ENCODE measurements around the gene GPX1. TPM values are rescaled to one million over a fixed set of nuclear protein-coding genes. Genes with fewer than 3 reads are reported as not detected.

GPX1 gene
- total and polyA plus RNA-seq, 2 of the 8 experiments (the other 6 are each of a cell fraction or from before 2014, with no cell fraction given): 250 to 757 TPM

DNA sequence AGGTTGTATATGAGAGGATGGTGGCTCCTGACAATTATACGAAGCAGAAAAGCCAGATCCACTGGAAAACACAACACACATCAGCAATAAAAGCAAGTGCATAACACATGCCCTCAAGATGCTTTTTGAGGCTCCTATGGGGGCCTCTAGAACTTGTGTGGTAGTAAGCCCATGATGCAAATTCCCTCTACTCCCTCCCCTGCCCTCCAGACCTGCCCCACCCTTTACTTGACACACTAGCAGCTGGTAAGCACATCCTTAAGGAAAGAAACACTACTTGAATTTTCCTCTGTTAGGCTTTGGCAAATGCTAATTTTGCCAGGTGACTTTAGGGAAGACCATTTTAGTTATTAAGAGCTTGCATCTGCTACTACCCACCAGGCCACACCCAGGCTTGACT, 47.5 kb downstream of the GPX1 start:
- DNase-seq (ENCODE audit: low read depth in 1 of 2, low spot score in 2 of 2) (no peak), FAIRE-seq (no peak)
- Histone ChIP-seq H3K27ac (ENCODE audit: low read depth, low read length) (no peak overlapping the region), H4K20me1 (replicated peaks in 1 of 2; ENCODE audit: control insufficient read depth in 1 of 2, insufficient read depth in 2 of 2, low read length in 2 of 2) (no peaks in the 10 kb centered on the region), H3K79me2 (ENCODE audit: control insufficient read depth in 1 of 2, insufficient read depth in 2 of 2, low read length in 2 of 2) (no peaks in the 10 kb centered on the region), H3K4me1 (replicated peaks in 1 of 4; ENCODE audit: control insufficient read depth in 3 of 4, insufficient read depth in 4 of 4, low read length in 3 of 4) (no peaks in the 10 kb centered on the region), H3K23me2 (ENCODE audit: low read depth, low read length) (no peaks in the 10 kb centered on the region), H4K5ac (ENCODE audit: insufficient read length, low read depth, low read length) (no peak overlapping the region), H3K36me3 (ENCODE audit: control insufficient read depth in 2 of 4, insufficient read depth in 4 of 4, low read length in 3 of 4) (peaks cover 2 to 8% (median 4%) of the 10 kb centered on the region in 4 experiments; a peak in 6 of 8 replicates), H3K79me1 (ENCODE audit: low read depth, low read length) (no peaks in the 10 kb centered on the region), H2BK15ac (ENCODE audit: low read length) (no peak overlapping the region), H3K4me2 (ENCODE audit: insufficient read depth in 1 of 2, low read depth in 2 of 2, low read length in 2 of 2) (no peak overlapping the region), H3K4me3 (ENCODE audit: extremely low read depth in 1 of 4, insufficient read depth in 2 of 4, low read depth in 3 of 4, low read length in 4 of 4) (no peak overlapping the region), H3K9me3 (ENCODE audit: insufficient read depth in 2 of 2, low read depth in 1 of 2, low read length in 1 of 2) (no peaks in the 10 kb centered on the region), H4K91ac (replicated peaks; ENCODE audit: insufficient read length, low read length) (no peak overlapping the region), H3K9ac (replicated peaks in 1 of 4; ENCODE audit: extremely low read depth in 1 of 4, low read depth in 3 of 4, low read length in 3 of 4) (no peak overlapping the region), H3K14ac (ENCODE audit: insufficient read length) (no peak overlapping the region), H4K8ac (ENCODE audit: extremely low read depth, insufficient read depth, low read length) (no peak overlapping the region), H2BK12ac (ENCODE audit: low read depth, low read length) (no peak overlapping the region), H3K18ac (ENCODE audit: extremely low read depth, low read length) (no peak overlapping the region), H3K23ac (ENCODE audit: insufficient read length) (no peak overlapping the region), H3K4ac (replicated peaks; ENCODE audit: insufficient read length, low read depth, low read length) (no peak overlapping the region), H2AK5ac (ENCODE audit: low read depth, low read length) (no peak overlapping the region), H2BK120ac (replicated peaks; ENCODE audit: low read depth, low read length) (no peak overlapping the region), H3K27me3 (replicated peaks in 1 of 4; ENCODE audit: control insufficient read depth in 3 of 4, extremely low read depth in 1 of 4, insufficient read depth in 3 of 4, low read length in 3 of 4) (no peaks in the 10 kb centered on the region), H2AFZ (ENCODE audit: low read length) (no peak overlapping the region), H3K56ac (replicated peaks; ENCODE audit: insufficient read length, low read depth, low read length) (no peak overlapping the region), H2BK20ac (ENCODE audit: low read length) (no peak overlapping the region), H2BK5ac (ENCODE audit: low read depth, low read length) (no peak overlapping the region)
- POLR2A ChIA-PET (ENCODE audit: partially characterized antibody): no interaction called here
- 100% methylated on average over 1 of the region's 1 CpG; no CpG with 5 or more reads in 1 of the 2 experiments for WGBS, 2 experiments (ENCODE audit: extremely low coverage in 1 of 2, insufficient coverage in 1 of 2, insufficient read length in 1 of 2, insufficient replicate concordance in 2 of 2, low coverage in 1 of 2, low lambda C conversion rate in 2 of 2, missing lambda C conversion rate in 1 of 2)
- TF ChIP-seq USF2 (IDR thresholded peaks at IDR 0.05; ENCODE audit: low read length) (no peak), HDAC6 (IDR thresholded peaks at IDR 0.05; ENCODE audit: low read depth, low read length) (no peak), TAF1 (IDR thresholded peaks at IDR 0.05; ENCODE audit: low read depth, low read length) (no peak), ZNF274 (IDR thresholded peaks at IDR 0.05; ENCODE audit: borderline replicate concordance, extremely low read depth, low read length) (no peak), KDM5A (IDR thresholded peaks at IDR 0.05; ENCODE audit: low read length) (no peak), MAX (IDR thresholded peaks at IDR 0.05) (no peak), E2F6 (IDR thresholded peaks at IDR 0.05) (no peak), EZH2 (IDR thresholded peaks at IDR 0.05; ENCODE audit: low read depth, low read length, severe bottlenecking) (no peak), POU5F1 (IDR thresholded peaks at IDR 0.05; ENCODE audit: low read depth, low read length) (no peak), RBBP5 (IDR thresholded peaks at IDR 0.05; ENCODE audit: borderline replicate concordance, low read depth, low read length) (no peak), NRF1 (IDR thresholded peaks at IDR 0.05; ENCODE audit: low read depth, low read length) (no peak)
- CTCF ChIA-PET (ENCODE audit: partially characterized antibody): interaction anchor here (1.1 kb wide), 3 partner anchors 8 to 141 kb away, joined by 3 read pairs; no protein-coding TSS in a partner anchor
